Panc1 (cell line): ENCODE measurements around the gene COL6A5. TPM values are rescaled to one million over a fixed set of nuclear protein-coding genes. Genes with fewer than 3 reads are reported as not detected.

Experiments used
- ATAC-seq: fragments of 200-7000 bp; cut with Tn5 transposase; 2 replicates; pipeline ENCODE4 v1.9.1; 2020; ENCODE audit warnings: mild to moderate bottlenecking, moderate library complexity
- BruUV-seq: library from RNA; stranded (reverse); fragments of 400-500 nt; replicated peaks from 2 replicates; lab custom pipeline; 2021; lab: Mats Ljungman, UMichigan
- CTCF ChIA-PET: fragments of 300-600 bp; sonication (Branson Sonifier 250); formaldehyde crosslinking; loops from one replicate; lab custom pipeline; 2022; ENCODE audit warnings: antibody characterized with exemption; lab: Charles Lee
- POLR2A ChIA-PET: fragments of 300-600 bp; sonication (Branson Sonifier 250); formaldehyde crosslinking; loops from one replicate; lab custom pipeline; 2022; ENCODE audit warnings: antibody characterized with exemption; lab: Charles Lee
- DNase-seq: peaks from one replicate; pipeline ENCODE4 v3.0.0-alpha.2; 2010; ENCODE audit warnings: low read depth, low spot score
- H3K27ac ChIP-seq: 2 replicates; pipeline ENCODE4 v1.5.1; 2011; ENCODE audit warnings: mild to moderate bottlenecking, low read length, inconsistent platforms
- H3K27me3 ChIP-seq: fragments of 200-500 bp; sonication (Bioruptor generic); 2 replicates; pipeline ENCODE4 v1.6.0; 2014; ENCODE audit warnings: low read length, inconsistent platforms; ENCODE audit not compliant: control insufficient read depth, insufficient read depth
- H3K36me3 ChIP-seq: fragments of 200-500 bp; sonication (Bioruptor generic); 2 replicates; pipeline ENCODE4 v1.5.1; 2014; ENCODE audit warnings: inconsistent platforms, mild to moderate bottlenecking, low read length, moderate library complexity; ENCODE audit not compliant: control insufficient read depth, insufficient read depth
- H3K4me1 ChIP-seq: 2 replicates; pipeline ENCODE4 v1.5.1; 2011; ENCODE audit warnings: inconsistent platforms, mild to moderate bottlenecking, low read length, moderate library complexity; ENCODE audit not compliant: control insufficient read depth, insufficient read depth
- H3K4me3 ChIP-seq, 2 experiments: 2 replicates each; pipeline ENCODE4 v1.5.1; 2011 to 2012; ENCODE audit warnings: low read depth in 2 of 2, low read length in 2 of 2, mild to moderate bottlenecking in 2 of 2, inconsistent platforms in 1 of 2, moderate library complexity in 1 of 2
- H3K9me3 ChIP-seq: fragments of 200-500 bp; sonication (Bioruptor generic); 2 replicates; pipeline ENCODE4 v1.5.1; 2014; ENCODE audit warnings: low read depth, mild to moderate bottlenecking, inconsistent platforms, low read length, moderate library complexity; ENCODE audit not compliant: control insufficient read depth, insufficient read depth
- POLR2AphosphoS5 ChIP-seq: IDR thresholded peaks from 2 replicates; pipeline ENCODE4 v1.6.1; 2012; ENCODE audit warnings: mild to moderate bottlenecking, low read depth, low read length, moderate library complexity
- SIN3A ChIP-seq: IDR thresholded peaks from 2 replicates; pipeline ENCODE4 v1.6.1; 2012; ENCODE audit warnings: low read depth, mild to moderate bottlenecking, low read length, moderate library complexity, borderline replicate concordance; ENCODE audit not compliant: insufficient read depth
- TCF7L2 ChIP-seq: IDR thresholded peaks from 2 replicates; pipeline ENCODE4 v1.6.1; 2011; ENCODE audit warnings: mild to moderate bottlenecking, low read depth, low read length, inconsistent platforms
- in situ Hi-C: cut with HindIII; loops from 2 replicates; pipeline ENCODE4 v1.10.0; 2016; ENCODE audit warnings: low sequenced_read_pairs, low pct_unique_long_range_greater_than_20kb
- intact Hi-C: fragments of 100-400 bp; cut with micrococcal nuclease; formaldehyde crosslinking; loops from one replicate; pipeline ENCODE4 v1.10.0; 2022; ENCODE audit not compliant: unreplicated experiment
- total RNA-seq: library from RNA; stranded (reverse); gene quantifications from one replicate; pipeline ENCODE4 v1.2.1, GENCODE V29; 2021; ENCODE audit not compliant: unreplicated experiment
- TF ChIP-seq, protein P1 (sequence below): fragments of 450-650 bp; IDR thresholded peaks from 2 replicates; pipeline ENCODE4 v1.5.1; 2017; ENCODE audit warnings: mild to moderate bottlenecking
- TF ChIP-seq, protein P2 (sequence below), 2 experiments: IDR thresholded peaks; 2 replicates each; pipeline ENCODE4 v1.6.1; 2011 to 2012; ENCODE audit warnings: low read depth in 2 of 2, control low read depth in 1 of 2, low read length in 1 of 2, mild to moderate bottlenecking in 1 of 2, moderate library complexity in 1 of 2; ENCODE audit not compliant: insufficient read depth in 1 of 2

The COL6A5 gene
- total RNA-seq, 1 experiment from 2014 or later = not detected

DNA sequence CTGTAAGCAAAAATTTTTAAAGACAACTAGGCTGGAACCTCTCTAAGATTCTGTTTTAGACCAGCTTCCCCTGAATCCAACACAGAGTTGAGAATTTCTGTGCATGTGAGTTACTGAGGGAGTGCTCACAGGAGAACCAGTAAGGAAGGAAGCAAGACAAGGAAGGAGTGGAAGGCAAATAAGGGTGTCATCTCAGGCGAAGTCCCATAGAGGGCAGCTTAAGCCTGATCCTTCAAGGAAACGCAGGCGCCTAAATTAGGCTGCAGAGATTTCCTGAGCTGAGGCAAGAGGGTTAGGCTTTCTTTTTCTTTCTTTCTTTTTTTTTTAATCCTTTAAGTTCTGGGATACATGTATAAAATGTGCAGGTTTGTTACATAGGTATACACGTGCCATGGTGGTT, 135.3 kb downstream of the COL6A5 start:
- CTCF ChIA-PET = no interaction called here
- intact Hi-C loops = no loop called here

DNA sequence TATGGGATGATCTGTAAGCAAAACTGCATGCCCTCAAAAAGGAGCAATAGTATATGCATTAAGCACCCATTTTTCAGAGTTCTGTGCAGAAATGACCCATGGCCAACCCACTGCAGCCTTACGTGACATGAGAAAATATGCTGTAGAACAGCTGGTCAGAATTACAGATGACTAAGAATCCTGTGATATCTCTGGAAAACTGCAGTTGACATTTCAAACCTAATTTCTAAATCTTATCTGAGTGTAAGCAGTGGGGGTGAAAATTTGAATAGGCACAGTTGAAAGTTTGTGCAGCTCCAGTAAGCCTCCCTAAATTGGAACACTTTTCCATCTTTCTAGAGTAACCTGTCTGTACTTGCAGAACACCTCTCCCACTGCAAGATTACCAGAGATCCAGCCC, 142.8 kb downstream of the COL6A5 start:
- Histone ChIP-seq H3K27ac (no peak overlapping the region), H3K27me3 (peaks cover 2% of the 10 kb centered on the region; the same call in 1 of the 2 replicates), H3K4me3 (no peak overlapping the region), H3K9me3 (no peaks in the 10 kb centered on the region), H3K4me1 (no peaks in the 10 kb centered on the region), H3K36me3 (no peaks in the 10 kb centered on the region)
- ChIA-PET CTCF (no interaction called here), POLR2A (no interaction called here)
- intact Hi-C loops (no loop called here), in situ Hi-C loops (no loop called here)
- no TSS peak for BruUV-seq
- TF ChIP-seq SIN3A (no peak), POLR2AphosphoS5 (no peak), TCF7L2 (no peak)
- TF ChIP-seq, protein P1, sequence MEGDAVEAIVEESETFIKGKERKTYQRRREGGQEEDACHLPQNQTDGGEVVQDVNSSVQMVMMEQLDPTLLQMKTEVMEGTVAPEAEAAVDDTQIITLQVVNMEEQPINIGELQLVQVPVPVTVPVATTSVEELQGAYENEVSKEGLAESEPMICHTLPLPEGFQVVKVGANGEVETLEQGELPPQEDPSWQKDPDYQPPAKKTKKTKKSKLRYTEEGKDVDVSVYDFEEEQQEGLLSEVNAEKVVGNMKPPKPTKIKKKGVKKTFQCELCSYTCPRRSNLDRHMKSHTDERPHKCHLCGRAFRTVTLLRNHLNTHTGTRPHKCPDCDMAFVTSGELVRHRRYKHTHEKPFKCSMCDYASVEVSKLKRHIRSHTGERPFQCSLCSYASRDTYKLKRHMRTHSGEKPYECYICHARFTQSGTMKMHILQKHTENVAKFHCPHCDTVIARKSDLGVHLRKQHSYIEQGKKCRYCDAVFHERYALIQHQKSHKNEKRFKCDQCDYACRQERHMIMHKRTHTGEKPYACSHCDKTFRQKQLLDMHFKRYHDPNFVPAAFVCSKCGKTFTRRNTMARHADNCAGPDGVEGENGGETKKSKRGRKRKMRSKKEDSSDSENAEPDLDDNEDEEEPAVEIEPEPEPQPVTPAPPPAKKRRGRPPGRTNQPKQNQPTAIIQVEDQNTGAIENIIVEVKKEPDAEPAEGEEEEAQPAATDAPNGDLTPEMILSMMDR = no peak
- TF ChIP-seq, protein P2, sequence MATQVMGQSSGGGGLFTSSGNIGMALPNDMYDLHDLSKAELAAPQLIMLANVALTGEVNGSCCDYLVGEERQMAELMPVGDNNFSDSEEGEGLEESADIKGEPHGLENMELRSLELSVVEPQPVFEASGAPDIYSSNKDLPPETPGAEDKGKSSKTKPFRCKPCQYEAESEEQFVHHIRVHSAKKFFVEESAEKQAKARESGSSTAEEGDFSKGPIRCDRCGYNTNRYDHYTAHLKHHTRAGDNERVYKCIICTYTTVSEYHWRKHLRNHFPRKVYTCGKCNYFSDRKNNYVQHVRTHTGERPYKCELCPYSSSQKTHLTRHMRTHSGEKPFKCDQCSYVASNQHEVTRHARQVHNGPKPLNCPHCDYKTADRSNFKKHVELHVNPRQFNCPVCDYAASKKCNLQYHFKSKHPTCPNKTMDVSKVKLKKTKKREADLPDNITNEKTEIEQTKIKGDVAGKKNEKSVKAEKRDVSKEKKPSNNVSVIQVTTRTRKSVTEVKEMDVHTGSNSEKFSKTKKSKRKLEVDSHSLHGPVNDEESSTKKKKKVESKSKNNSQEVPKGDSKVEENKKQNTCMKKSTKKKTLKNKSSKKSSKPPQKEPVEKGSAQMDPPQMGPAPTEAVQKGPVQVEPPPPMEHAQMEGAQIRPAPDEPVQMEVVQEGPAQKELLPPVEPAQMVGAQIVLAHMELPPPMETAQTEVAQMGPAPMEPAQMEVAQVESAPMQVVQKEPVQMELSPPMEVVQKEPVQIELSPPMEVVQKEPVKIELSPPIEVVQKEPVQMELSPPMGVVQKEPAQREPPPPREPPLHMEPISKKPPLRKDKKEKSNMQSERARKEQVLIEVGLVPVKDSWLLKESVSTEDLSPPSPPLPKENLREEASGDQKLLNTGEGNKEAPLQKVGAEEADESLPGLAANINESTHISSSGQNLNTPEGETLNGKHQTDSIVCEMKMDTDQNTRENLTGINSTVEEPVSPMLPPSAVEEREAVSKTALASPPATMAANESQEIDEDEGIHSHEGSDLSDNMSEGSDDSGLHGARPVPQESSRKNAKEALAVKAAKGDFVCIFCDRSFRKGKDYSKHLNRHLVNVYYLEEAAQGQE (IDR thresholded peaks at IDR 0.05; ENCODE audit: insufficient read depth in 1 of 2, low read depth in 2 of 2, low read length in 1 of 2) = no peak
- no peak for DNase-seq
- ATAC-seq = no peak

More for the DNA sequence above, 135.3 kb downstream of the COL6A5 start:
- no TSS peak for BruUV-seq
- POLR2A ChIA-PET = no interaction called here
- Histone ChIP-seq H3K27ac (no peak overlapping the region), H3K27me3 (no peaks in the 10 kb centered on the region; the same call in 1 of the 2 replicates), H3K9me3 (no peaks in the 10 kb centered on the region), H3K4me1 (no peaks in the 10 kb centered on the region), H3K36me3 (no peaks in the 10 kb centered on the region), H3K4me3 (no peak overlapping the region)
- TF ChIP-seq SIN3A (no peak), POLR2AphosphoS5 (no peak), TCF7L2 (no peak)
- TF ChIP-seq, protein P2 (IDR thresholded peaks at IDR 0.05; ENCODE audit: insufficient read depth in 1 of 2, low read depth in 2 of 2, low read length in 1 of 2) = no peak
- TF ChIP-seq, protein P1 = peak; percentile 67
- in situ Hi-C loops = no loop called here
- ATAC-seq (peak; percentile 66; the same call in 1 of the 2 replicates), DNase-seq (no peak)
